CD4-positive, alpha-beta T cell treated with Interleukin-21 for 1 hour (primary cell): Measurements from ENCODE around the gene EHBP1.
A peak's percentile ranks its signal among the peaks of the same experiment; 100 is the strongest.

Experiments
- DNase-seq: peaks from one replicate; pipeline ENCODE4 v3.0.0-alpha.2; 2020

The EHBP1 gene

DNA sequence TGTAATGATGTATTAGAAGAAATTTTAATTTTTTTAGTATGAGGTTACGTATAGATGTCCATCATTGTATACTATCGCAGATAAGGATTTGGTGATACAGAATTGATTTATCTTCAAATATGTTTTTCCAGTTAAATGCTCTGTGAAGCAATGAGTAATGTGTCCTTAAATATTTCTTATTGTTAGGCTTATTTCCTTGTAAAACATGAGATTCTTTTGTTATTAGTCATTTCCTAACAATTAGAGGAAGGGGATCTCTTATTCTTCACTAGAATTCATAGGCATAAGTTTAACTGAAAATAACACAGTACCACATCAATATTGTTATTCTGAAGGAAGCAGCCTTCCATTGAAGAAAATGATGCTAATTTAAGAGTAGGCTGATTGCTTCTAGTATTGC lies 329.7 kb downstream of the EHBP1 start:
- DNase-seq, result no peak

DNA sequence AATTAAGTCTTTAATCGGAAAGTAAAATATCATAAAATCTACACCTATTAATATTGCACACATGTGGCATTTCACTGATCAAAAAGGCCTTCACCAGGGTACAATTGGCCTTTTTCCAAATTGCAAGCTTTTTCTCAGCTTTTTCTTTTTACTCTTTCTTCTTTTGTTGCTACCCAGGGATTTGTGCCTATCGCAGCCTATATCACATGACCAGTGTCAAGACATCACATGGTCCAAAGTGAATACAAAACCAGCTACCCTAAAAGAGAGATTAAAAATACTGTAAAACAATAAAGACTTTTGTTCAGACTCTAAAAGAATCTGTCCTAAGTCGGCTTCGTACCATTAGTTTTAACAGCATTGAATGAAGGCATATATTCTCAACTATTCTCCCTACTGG lies 330.1 kb downstream of the EHBP1 start:
- no peak for DNase-seq

DNA sequence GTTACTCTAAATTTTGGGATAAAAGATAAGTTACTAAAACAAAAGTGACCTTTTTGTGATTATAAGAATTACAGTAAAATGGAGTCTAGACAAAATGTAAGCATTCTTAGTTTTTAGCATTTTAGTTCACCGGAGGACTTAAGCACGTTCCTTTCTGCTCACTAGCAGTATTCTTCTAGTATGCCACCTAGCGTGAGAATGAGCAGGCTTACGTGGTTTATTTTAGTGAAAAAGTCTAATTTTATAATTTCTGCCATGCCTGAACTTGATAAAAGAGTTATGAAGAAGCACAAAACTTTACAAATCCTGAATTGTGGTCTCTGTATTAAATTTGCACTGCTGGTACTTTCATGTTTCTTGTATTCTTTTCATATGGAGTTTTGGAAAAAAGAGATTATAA lies 332.5 kb downstream of the EHBP1 start:
- DNase-seq, result no peak

DNA sequence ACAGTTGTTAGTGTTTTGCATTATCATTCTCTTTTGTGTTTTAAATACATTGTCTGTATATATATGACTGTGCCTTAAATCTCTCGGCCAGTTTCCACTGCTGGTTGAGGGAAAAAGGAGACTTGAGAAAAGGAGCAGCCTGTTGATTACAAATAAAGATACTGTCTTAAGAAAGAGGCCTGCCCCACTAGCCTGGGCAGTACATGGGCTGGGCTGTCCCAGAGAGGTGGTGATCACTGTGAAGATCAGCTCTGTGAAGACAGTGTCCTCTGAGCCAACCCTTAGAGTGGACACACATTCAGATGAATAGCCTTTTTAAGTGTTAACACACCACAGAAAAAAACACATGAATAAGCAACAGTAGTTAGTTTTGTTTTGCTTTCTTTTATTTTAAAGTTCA lies 335.1 kb downstream of the EHBP1 start:
- no peak for DNase-seq

DNA sequence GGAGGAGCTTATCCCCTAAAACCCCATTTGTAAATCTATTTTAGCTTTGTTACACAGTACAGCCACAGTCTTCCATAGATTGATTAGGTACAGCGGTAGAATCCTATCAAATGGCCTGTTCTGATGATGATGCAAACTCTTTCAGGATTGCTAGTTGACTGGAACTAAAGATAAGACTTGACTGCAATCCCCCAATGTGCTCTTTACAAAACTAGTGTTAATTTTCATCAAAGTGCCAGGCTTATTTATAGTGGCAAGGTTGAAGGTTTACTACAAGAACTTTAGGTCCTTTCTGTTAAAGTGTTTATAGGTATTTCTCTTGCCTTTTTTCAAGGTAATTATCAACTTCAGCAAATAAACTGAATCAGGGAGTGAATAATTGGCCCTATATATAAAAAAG lies 336.1 kb downstream of the EHBP1 start:
- DNase-seq, result no peak

DNA sequence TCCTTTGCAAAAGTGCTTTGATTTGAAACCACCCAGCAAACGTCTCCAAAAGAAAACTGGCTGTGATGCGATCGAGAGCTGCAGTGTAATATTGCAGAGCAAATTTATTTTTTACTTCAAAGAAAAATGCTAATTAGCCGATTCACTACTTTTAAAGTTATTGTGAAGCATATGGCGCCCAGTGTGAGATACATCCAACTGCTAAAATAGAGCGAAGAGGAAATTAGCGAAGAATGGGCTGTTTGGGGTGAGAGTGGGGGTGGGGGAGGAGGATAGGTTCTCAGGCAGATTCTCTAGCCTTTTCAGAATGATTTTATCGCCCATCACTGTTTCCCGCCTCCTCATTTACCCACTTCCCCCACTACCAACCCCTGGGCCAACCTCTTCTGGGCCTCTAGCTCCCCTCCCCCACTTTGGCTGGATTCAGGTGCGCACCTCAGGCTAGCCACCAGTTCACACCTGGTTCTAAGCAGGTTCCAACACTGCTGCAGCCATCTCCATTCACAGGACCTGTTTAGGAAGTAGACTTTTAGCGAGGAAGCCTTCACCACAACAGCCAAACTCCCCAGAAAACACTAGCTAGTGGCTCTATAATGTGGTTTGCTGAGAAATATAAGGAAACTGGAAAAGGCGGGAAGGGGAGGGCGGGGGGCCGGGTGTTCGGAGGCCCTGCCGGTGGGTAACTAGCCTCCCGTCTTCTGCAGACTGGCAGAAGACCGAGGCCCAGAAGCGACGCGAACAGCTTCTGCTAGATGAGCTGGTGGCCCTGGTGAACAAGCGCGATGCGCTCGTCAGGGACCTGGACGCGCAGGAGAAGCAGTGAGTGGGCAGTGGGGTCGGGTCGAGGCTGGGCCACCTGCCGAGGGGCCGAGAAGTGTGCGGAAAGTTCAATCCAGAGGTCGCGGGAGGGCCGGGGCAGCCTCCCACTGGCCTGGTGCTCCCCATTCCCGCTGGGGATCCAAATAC lies 339.1 kb downstream of the EHBP1 start:
- no peak for DNase-seq

DNA sequence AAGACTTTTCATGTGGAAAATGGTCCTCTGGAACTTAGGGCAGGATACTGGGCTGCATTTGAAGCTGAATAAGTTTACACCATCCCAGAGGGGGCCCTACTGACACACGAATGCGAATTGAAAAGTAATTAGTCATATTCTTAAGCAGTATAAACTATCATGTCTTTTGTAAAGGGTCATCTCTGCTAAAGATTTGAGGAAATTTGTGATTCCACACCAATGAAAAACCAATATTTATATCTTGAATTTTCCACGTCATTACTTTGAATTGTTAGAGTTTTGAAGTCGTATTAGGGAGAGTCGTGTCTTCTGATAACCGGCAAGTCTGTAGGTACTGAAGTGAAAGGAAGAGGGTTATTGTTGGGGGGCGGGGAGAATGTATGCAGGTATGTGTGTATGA lies 341.0 kb downstream of the EHBP1 start:
- no peak for DNase-seq

DNA sequence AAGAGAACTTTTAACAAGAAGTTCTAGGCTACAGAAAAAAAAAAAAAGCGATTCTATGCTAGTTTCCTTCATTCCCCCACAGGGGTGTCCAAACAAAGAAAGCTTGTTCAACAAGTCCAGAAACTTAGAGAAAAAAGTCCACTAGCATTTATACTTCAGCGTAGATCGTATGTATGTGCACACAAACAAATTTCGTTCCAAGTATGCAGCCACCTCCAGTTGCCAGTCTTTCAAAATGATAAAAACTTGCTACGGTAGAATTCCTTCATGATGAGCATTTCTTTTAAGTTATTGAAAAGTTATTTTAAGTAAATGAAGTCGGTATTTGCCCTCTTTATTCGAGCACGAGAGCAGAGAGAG lies 341.4 kb downstream of the EHBP1 start:
- no peak for DNase-seq

DNA sequence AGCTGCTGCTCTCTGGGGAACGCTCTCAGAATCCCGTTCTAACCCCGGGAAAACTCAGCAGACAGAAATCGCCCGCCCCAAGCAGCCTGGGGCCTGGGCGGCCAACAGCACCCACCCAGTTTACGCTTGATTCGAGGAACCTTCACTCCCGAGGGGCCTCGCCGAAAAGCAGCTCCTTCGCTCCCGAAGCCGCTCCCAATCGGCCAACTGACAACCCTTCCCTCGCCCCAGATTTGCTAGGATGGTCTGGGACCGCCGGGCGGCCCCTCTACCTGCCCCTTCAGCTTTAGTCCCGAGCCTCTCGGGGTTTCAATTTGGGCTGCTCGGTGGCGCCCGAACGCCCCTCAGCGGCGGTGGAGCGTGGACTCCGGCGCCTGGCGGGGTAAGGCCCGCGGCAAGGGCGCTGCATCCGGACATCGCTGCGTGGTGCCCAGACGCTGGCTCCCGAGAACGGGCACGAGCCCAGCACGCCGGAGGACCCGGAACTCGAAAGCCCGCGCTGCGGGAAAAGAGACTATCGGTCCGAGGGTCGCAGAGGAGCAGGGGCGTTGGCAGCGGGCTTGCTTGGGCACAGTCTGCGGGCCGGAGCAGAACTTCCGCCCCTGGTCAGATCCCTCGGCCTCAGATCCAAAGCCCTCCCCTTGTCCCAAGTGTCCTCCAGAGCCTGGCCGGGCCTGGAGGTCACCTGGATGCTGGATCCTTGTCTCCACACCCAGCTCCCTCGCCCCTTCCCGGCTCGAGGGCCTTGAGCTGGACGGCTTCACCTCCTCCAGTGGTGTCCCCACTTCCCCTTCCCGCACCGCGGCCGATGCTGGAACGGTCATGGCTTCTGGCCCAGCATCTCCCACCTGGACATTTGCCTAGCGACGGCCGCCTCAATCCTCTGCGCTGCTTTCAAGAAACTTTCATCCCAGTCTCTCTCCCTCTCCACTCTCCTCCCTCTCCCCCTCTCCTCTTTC lies 342.1 kb downstream of the EHBP1 start:
- DNase-seq, result no peak

DNA sequence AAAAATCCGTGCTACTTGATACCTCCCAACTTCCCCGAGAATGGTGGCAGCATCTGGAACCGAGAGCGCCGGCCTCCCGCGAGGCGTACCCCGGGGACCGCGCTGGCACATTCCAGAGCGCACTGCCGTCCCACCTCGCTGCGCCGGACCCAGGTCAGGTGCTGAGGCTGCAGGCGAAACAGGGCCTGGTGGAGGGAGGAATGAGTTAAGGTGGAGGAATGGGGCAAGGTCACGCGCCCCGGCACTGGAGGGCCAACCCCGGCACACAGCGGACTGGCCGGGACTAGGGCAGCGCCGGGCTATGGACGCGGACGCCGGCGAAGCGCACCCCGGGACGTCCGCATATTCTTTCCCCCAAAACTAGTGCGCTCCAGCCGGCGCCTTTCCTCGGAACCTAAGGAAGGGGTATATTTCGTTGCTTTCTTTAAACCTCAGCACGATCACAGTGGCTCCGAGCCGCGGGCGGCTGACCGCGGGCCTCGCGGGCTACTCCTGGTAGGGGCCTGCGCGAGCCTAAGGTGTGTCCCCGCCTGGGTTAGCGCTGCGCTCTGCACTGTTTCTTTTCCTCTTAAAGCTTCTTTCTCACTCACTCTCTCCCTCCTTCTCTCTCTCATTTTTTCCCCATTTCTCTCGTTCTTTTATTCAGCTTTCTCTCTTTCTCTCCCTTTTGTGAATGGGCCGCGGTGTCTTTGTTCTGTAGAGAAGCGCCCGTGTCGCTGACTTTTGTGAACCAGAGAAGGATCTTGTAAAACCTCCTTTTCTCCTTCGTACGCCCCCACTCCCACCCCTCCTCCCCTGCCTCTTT lies 343.1 kb downstream of the EHBP1 start:
- no peak for DNase-seq

DNA sequence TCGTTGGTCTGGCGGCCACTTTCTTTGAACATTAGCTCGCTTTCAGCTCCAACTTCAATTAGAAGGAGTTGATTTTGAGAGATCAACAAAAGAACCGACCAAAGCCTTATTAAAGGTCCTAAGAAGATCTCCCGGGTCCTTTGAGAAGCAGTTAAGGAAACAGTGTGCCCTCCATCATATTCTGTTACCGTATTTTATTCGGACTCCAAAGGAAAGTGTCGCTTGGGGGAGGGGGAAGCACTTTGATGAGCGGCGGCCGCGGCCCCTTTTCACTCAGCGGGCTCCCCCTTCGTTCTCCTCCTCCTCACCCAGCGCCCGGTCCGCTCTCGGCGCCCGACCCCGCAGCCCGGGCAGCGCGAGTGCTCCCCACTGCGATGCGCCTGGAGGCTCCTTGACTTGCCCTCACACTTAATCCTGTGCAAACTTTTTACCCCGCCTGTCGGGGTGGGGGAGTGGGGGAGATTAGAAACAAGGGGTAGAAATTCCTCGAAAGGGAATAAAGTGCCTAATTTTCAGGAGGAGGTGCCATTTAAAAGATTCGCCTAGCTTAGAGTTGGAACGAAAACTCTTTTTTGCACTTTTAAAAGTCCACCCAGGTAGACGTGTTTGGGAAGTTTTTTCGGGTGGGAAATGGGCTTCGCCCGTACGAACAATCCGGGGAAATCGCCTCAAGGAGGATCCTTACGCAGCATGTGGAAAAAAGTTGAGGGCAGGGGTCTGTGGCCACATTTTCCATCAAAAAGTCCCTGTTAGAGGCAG lies 343.9 kb downstream of the EHBP1 start:
- DNase-seq, result no peak

DNA sequence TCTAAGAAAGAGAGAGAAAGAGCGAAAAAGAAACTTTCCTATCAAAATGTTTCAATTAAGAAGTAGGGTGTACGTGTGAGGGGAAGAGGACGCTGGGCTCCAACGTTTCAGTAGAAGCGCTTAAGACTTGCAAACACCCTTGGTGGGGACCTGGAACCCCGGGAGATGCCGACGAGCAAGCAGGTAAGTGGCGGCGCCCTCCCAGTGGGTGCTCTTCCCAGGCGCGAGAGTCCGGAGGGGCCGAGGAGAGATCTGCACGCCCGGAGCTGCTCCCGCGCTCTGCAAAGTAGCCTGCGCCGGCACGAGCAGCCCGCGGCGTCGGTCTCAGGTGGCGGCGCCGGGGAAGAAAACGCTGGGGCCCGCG lies 344.4 kb downstream of the EHBP1 start:
- no peak for DNase-seq

DNA sequence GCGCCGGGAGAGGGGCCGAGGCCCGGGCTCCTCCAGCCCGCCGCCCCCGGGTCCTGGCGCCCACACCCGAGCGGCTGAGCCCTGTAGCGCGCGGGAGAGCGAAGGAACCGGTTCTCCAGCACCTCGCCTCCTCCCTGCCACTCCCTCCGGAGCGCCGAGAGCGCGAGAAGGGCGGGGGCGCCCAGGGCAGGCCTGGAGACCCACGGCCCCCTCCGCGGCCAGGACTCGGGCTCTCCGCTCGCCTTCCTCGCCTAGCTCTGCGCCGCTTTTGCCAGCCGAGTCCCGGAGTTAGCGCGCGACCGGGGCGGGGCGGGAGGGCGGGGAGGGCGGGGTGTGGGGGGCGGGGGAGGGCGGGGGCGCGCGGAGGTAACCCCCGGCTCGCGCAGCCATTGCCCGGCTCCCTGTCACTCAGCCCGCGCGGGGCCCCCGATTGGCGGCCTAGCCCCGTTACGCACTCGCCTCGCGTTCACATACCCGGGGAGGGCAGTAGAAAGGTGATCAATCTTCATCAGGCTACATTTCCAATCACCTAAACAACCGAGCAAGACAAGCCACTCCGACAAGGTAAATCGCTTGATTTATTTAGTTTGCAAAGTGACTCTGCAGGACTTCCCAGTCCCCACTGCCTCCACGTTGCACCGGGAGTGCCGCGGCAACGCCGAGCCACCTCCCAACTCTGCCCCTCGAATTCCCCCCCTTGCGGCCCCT lies 345.0 kb downstream of the EHBP1 start, which contains the start of gene OTX1:
Gene OTX1 (plus strand): TSS at position 497 of the 708 bp plus-strand sequence. CDS start 2,161 bp downstream, outside the sequence.
- peak; percentile 60 for DNase-seq

DNA sequence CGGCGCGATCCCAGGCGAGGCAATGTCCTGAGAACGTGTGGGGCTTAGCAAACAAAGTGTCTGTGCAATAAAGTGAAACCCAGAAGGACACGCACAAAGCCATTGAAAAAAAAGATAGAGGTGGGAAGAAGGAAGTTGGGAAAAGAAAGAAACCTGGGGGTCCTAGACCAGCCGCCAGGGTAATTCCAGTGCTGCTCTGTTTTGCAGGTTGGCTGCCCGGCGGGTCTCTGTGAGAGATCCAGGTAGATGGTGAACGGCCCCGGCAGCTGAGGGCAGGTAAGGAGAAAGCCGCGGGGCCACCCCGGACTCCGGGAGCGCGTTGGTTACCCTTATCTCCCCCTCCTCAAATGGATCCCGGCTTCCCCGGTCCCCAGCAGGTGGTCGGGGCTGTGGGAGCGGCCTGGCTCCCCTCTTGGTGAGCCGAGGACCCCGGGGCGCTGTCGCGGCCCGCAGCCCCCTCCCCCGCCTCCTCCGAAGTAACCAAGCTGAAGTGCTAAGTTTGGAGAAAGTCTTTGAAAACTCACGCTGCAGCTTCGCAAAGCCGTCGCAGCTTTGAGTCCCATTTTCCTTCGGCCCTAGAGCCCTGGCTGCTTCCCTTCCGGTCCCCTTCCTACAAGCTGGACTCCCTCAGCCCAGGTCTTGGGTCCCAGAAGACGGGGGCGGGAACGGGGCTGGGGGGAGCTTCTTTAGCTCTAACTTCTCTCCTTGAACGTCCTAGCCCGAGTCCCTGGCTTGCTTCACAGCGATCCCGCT lies 345.7 kb downstream of the EHBP1 start:
- DNase-seq, result no peak

DNA sequence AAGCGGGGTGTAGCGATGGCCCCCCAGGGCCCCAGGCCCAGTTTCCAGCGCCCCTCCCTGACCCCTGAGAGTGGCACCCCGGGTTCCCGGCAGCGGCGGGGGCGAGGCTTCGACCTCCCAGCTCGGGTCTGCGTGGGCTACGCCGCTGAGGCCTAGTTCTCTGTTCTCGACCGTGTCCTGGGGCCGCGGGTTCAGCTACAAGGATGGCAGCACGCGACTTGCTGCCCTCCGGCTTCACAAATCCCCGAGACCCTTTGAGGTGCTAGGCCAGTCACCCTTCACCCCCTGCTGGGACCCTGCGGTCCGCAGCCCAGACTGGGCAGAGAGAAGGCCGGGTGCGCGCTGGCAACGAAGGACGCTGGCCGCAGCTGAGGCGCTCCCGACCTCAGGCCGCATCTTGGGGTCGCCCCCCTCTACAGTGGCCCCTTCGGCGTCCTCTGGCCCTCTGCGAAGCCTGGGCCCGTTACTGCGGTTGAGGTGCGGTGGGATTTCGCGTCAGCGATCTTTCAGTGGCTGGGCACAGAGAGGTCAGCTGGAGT lies 346.4 kb downstream of the EHBP1 start:
- no peak for DNase-seq

DNA sequence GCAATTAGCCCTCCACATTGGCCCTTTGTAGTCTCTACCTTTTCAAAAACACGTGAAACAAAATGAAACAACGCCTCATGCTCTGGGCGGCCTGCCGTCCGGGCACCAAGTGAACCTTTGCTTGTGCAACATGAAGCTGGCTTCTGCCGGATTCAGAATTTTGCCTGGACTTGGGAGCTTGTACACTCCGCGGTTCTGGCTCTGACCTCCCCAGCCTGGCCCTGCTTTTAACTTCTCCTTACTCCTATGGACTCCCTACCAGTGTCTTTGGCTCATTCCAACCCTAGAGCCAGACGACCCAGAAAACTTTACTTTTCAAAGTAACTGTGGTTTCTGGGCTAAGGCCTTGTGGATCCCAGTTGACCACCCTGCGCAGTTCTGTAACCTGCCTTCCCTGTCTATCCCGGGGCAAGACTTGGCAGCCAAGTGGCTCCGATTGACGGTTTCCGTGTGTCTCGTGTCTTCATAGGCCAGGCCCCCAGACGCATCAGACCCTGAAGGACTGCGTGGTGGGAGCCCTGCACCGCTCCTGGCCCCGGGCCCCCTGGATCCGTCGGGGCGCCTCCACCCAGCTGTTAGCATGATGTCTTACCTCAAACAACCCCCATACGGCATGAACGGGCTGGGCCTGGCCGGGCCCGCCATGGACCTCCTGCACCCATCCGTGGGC lies 347.0 kb downstream of the EHBP1 start:
- no peak for DNase-seq

DNA sequence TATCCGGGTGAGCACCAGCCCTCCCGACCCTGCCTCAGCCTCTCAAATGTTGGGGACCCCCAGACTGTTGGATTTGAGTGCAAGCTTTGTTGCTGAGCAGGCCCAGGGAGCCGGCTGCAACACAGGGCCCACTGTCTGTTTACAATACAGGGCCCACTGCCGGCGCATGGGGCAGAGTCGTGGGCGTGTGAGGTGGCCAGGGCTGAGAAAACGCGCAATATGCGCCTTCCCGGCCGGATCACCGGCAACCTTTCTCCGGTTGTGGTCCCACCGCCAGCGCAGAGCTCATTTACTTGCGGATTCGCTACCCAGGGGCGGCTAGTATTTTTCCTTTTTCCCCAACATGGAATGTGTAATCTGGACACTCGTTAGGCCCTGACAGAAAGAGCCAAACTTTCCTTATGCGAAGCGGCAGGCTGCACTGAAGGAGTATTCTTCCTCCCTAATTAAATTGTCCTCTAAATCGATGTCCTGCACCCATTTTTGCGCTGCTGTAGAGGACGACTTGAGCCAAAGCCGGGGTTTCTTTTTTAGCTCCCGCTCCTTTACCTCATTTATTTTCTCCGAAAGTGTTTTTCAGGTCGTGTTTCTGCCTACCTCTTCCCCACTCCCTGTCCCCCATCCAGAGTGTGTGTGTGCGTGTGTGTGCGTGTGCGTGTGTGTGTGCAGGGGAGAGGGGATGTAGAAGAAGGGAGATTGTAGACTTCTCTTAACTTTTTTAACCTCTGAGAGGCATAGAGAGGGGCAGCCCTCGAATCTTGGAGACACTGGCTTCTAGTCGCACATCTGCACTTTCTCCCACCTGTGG lies 347.8 kb downstream of the EHBP1 start:
- no peak for DNase-seq

DNA sequence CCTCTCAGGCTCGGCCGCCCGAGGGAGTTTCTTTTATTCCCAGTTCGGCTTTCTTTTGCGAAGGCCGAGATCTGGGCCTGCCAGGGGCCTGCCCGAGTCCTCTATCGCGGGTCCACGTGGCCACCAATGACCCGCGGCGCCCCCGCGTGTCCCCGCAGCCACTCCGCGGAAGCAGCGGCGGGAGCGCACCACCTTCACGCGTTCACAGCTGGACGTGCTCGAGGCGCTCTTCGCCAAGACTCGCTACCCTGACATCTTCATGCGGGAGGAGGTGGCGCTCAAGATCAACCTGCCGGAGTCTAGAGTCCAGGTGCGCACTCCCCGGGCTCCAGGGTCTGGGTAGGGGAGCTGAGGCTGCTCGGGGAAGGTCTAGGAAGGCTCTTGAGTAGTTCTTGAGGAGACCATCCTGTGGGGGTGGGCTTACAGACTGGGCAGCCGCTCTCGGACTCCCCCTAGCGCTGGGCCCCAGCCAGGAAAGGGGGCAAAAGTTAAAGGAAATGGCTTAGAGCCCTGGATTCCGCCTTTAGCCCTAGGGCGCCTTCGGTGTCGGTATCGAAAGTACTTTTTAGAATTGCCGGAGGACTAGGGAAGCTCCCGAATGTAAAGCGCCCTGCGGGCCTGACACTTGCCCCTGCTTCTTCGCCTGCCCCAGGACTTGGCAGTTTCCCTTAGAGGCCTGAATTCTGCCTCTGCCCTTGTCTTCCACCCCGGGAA lies 348.5 kb downstream of the EHBP1 start:
- DNase-seq, result no peak
